ENCODE measurements around the gene RRAGC.

The RRAGC gene

DNA sequence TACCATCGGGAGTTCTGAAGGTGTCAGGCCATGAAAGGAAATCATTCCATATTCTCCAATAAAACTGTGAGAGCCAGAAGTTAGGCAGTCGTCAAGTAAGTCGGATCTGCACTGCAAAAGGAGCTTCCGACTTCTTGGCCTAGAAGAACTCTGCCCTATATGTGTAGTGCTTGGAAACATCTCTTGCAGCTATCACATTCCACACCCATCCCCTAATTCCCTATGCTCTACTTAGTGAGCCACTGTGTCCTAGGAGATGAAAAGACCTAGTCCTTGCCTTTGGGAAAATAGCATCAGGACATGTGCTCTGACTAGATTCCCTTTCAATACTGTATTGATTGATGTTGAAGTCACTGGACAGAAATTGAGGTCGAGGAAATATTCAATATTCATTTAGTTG, 30.0 kb upstream of the RRAGC start:
- Histone ChIP-seq H2AK5ac (ENCODE audit: low read length, severe bottlenecking) (no peak overlapping the region), H3K4me1 (ENCODE audit: control insufficient read depth, insufficient read depth, low read depth, low read length) (no peaks in the 10 kb centered on the region), H4K91ac (ENCODE audit: low read length) (no peak overlapping the region), H2BK5ac (ENCODE audit: low read depth, low read length, poor library complexity, severe bottlenecking) (no peak overlapping the region), H3K18ac (ENCODE audit: low read depth in 1 of 2, low read length in 2 of 2) (no peak overlapping the region), H3K9ac (ENCODE audit: low read length) (no peak overlapping the region), H3K27ac (ENCODE audit: low read length, poor library complexity, severe bottlenecking) (no peak overlapping the region), H3K36me3 (ENCODE audit: control insufficient read depth in 1 of 2, insufficient read depth in 2 of 2, low read depth in 1 of 2, low read length in 2 of 2) (peaks cover 0 to 22% of the 10 kb centered on the region in 2 experiments), H3K4ac (ENCODE audit: low read depth in 1 of 2, low read length in 2 of 2) (no peak overlapping the region), H2AFZ (ENCODE audit: low read depth, low read length) (no peak overlapping the region), H3K9me3 (ENCODE audit: control insufficient read depth, low read length) (no peaks in the 10 kb centered on the region), H2BK120ac (ENCODE audit: low read depth, low read length) (no peak overlapping the region), H3K4me3 (ENCODE audit: insufficient read depth in 1 of 2, low read depth in 1 of 2, low read length in 2 of 2) (no peak overlapping the region), H2BK15ac (ENCODE audit: low read depth, poor library complexity, severe bottlenecking) (no peak overlapping the region), H3K27me3 (ENCODE audit: control insufficient read depth in 1 of 2, insufficient read depth in 1 of 2, low read length in 2 of 2) (no peaks in the 10 kb centered on the region), H3K4me2 (ENCODE audit: low read length, poor library complexity, severe bottlenecking) (no peak overlapping the region), H3K23ac (ENCODE audit: low read length in 2 of 2) (no peak overlapping the region), H3K79me1 (replicated peaks; ENCODE audit: low read length, poor library complexity, severe bottlenecking) (no peaks in the 10 kb centered on the region), H4K8ac (ENCODE audit: low read length) (no peak overlapping the region), H3K14ac (ENCODE audit: low read length in 2 of 2) (no peak overlapping the region), H2BK12ac (ENCODE audit: low read length in 2 of 2) (no peak overlapping the region)
- 94% methylated on average over 4 of the region's 5 CpGs for WGBS
- no peak for DNase-seq

DNA sequence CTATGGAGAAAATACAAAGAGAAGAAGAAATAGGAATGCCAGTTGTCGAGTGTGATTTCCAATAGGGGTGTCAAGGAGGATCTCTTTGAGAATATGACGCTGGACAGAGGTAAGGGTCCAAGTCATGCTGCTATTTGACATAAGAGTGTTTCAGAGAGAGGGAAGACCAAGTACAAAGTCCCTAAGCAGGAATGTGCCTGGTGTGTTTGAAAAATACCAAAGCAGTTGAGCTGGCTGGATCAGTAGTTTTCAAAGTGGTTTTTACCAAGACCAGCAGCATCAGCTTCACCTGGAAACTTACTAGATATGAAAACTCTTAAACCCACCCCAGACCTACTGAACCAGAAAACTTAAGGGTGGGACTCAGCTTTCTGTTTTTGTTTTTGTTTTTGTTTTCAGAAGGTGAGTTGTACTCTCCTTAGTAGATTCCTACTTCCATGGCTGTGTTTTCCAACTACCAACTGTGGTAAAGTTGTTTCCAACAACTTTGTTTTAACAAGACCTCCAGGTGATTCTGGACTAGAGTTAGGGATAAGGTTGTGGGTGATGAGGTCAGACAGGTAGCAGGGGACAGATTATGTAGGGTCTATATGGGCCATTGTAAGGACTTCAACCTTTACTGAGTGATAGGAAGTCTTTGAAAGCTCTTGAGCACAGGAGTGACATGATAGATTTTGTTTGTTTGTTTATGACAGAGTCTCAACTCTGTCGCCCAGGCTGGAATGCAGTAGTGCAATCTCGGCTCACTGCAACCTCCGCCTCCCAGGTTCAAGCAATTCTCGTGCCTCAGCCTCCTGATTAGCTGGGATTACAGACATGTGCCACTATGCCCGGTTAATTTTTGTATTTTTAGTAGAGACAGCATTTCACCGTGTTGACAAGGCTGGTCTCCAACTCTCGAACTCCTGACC, 29.1 kb upstream of the RRAGC start:
- H2BK12ac ChIP-seq (ENCODE audit: low read length in 2 of 2) = no peak overlapping the region
- DNase-seq = no peak
- no peak overlapping the region for H4K8ac ChIP-seq (ENCODE audit: low read length)
- no peak overlapping the region for H3K23ac ChIP-seq (ENCODE audit: low read length in 2 of 2)
- peaks cover 0 to 22% of the 10 kb centered on the region in 2 experiments for H3K36me3 ChIP-seq (ENCODE audit: control insufficient read depth in 1 of 2, insufficient read depth in 2 of 2, low read depth in 1 of 2, low read length in 2 of 2)
- H3K4me1 ChIP-seq (ENCODE audit: control insufficient read depth, insufficient read depth, low read depth, low read length) = no peaks in the 10 kb centered on the region
- no peak overlapping the region for H2BK120ac ChIP-seq (ENCODE audit: low read depth, low read length)
- H3K9me3 ChIP-seq (ENCODE audit: control insufficient read depth, low read length) = no peaks in the 10 kb centered on the region
- H3K4me2 ChIP-seq (ENCODE audit: low read length, poor library complexity, severe bottlenecking) = no peak overlapping the region
- H3K79me1 ChIP-seq (replicated peaks; ENCODE audit: low read length, poor library complexity, severe bottlenecking) = no peaks in the 10 kb centered on the region
- no peak overlapping the region for H3K18ac ChIP-seq (ENCODE audit: low read depth in 1 of 2, low read length in 2 of 2)
- no peak overlapping the region for H2AFZ ChIP-seq (ENCODE audit: low read depth, low read length)
- no peak overlapping the region for H3K14ac ChIP-seq (ENCODE audit: low read length in 2 of 2)
- H4K91ac ChIP-seq (ENCODE audit: low read length) = no peak overlapping the region
- H3K27ac ChIP-seq (ENCODE audit: low read length, poor library complexity, severe bottlenecking) = no peak overlapping the region
- no peak overlapping the region for H3K9ac ChIP-seq (ENCODE audit: low read length)
- H2BK5ac ChIP-seq (ENCODE audit: low read depth, low read length, poor library complexity, severe bottlenecking) = no peak overlapping the region
- H3K27me3 ChIP-seq (ENCODE audit: control insufficient read depth in 1 of 2, insufficient read depth in 1 of 2, low read length in 2 of 2) = no peaks in the 10 kb centered on the region
- 90% methylated on average over 9 of the region's 9 CpGs for WGBS
- no peak overlapping the region for H2AK5ac ChIP-seq (ENCODE audit: low read length, severe bottlenecking)
- no peak overlapping the region for H3K4ac ChIP-seq (ENCODE audit: low read depth in 1 of 2, low read length in 2 of 2)
- H3K4me3 ChIP-seq (ENCODE audit: insufficient read depth in 1 of 2, low read depth in 1 of 2, low read length in 2 of 2) = no peak overlapping the region
- no peak overlapping the region for H2BK15ac ChIP-seq (ENCODE audit: low read depth, poor library complexity, severe bottlenecking)

DNA sequence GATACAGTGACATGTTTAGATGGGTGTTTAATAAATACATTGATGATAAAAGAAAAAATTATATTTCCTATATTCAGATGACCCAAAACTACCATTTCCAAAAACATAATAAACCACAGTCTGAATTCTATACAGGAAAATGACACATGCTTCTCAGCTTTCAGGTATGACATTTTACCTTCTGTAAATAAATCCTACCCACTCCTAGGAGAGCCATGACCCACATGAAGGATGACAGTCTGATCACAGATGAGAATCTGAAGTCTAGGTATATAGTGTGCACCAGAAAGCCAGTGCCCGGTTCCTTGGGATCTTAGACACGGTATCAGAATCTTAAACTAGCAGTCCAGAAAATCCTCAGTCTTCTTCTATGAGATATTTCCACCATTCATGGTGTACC, 25.5 kb upstream of the RRAGC start:
- H3K27me3 ChIP-seq (ENCODE audit: control insufficient read depth in 1 of 2, insufficient read depth in 1 of 2, low read length in 2 of 2) = no peaks in the 10 kb centered on the region
- no peak overlapping the region for H2BK12ac ChIP-seq (ENCODE audit: low read length in 2 of 2)
- H3K18ac ChIP-seq (ENCODE audit: low read depth in 1 of 2, low read length in 2 of 2) = no peak overlapping the region
- no peak overlapping the region for H3K4me3 ChIP-seq (ENCODE audit: insufficient read depth in 1 of 2, low read depth in 1 of 2, low read length in 2 of 2)
- H2AFZ ChIP-seq (ENCODE audit: low read depth, low read length) = no peak overlapping the region
- no peak overlapping the region for H3K9ac ChIP-seq (ENCODE audit: low read length)
- H3K36me3 ChIP-seq (ENCODE audit: control insufficient read depth in 1 of 2, insufficient read depth in 2 of 2, low read depth in 1 of 2, low read length in 2 of 2) = peaks cover 0 to 14% of the 10 kb centered on the region in 2 experiments
- no peak overlapping the region for H3K27ac ChIP-seq (ENCODE audit: low read length, poor library complexity, severe bottlenecking)
- no peak overlapping the region for H3K4me2 ChIP-seq (ENCODE audit: low read length, poor library complexity, severe bottlenecking)
- H3K4me1 ChIP-seq (ENCODE audit: control insufficient read depth, insufficient read depth, low read depth, low read length) = no peaks in the 10 kb centered on the region
- no peak overlapping the region for H2BK120ac ChIP-seq (ENCODE audit: low read depth, low read length)
- no peak overlapping the region for H3K4ac ChIP-seq (ENCODE audit: low read depth in 1 of 2, low read length in 2 of 2)
- 93% methylated on average over 2 of the region's 2 CpGs for WGBS
- no peak overlapping the region for H3K14ac ChIP-seq (ENCODE audit: low read length in 2 of 2)
- H2BK15ac ChIP-seq (ENCODE audit: low read depth, poor library complexity, severe bottlenecking) = no peak overlapping the region
- H2AK5ac ChIP-seq (ENCODE audit: low read length, severe bottlenecking) = no peak overlapping the region
- H2BK5ac ChIP-seq (ENCODE audit: low read depth, low read length, poor library complexity, severe bottlenecking) = no peak overlapping the region
- no peak overlapping the region for H3K23ac ChIP-seq (ENCODE audit: low read length in 2 of 2)
- H3K79me1 ChIP-seq (replicated peaks; ENCODE audit: low read length, poor library complexity, severe bottlenecking) = no peaks in the 10 kb centered on the region
- H4K91ac ChIP-seq (ENCODE audit: low read length) = no peak overlapping the region
- no peaks in the 10 kb centered on the region for H3K9me3 ChIP-seq (ENCODE audit: control insufficient read depth, low read length)
- H4K8ac ChIP-seq (ENCODE audit: low read length) = no peak overlapping the region
- no peak for DNase-seq

DNA sequence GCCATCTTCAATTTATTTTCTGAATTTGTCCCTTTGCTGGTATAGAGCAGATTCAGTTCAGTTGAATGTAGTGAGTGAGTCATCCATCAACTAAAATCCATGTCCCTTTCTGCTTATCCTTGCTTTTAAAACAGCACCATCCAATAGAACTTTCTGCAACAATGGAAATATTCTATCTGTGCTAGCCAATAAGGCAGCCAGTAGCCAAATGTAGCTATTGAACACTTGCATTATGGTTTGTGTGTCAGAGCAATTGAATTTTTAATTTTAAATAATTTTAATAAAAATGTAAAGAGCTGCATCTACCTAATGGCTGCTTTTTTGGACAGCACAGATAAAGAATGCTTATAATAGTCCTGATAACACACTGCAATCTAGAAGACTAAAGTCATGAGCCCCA, 21.9 kb upstream of the RRAGC start, which contains the start of gene GJA9:
Gene GJA9 (minus strand): TSS at position 101 of the 400 bp plus-strand sequence. CDS start 5,489 bp downstream, outside the sequence.
- no peaks in the 10 kb centered on the region for H3K9me3 ChIP-seq (ENCODE audit: control insufficient read depth, low read length)
- H3K23ac ChIP-seq (ENCODE audit: low read length in 2 of 2) = no peak within 1 kb of the TSS
- DNase-seq = no peak
- H3K14ac ChIP-seq (ENCODE audit: low read length in 2 of 2) = no peak within 1 kb of the TSS
- H4K91ac ChIP-seq (ENCODE audit: low read length) = no peak within 1 kb of the TSS
- no peak within 1 kb of the TSS for H2AK5ac ChIP-seq (ENCODE audit: low read length, severe bottlenecking)
- no peaks in the 10 kb centered on the region for H3K27me3 ChIP-seq (ENCODE audit: control insufficient read depth in 1 of 2, insufficient read depth in 1 of 2, low read length in 2 of 2)
- H3K4ac ChIP-seq (ENCODE audit: low read depth in 1 of 2, low read length in 2 of 2) = no peak within 1 kb of the TSS
- H3K36me3 ChIP-seq (ENCODE audit: control insufficient read depth in 1 of 2, insufficient read depth in 2 of 2, low read depth in 1 of 2, low read length in 2 of 2) = peaks cover 0 to 2% of the 10 kb centered on the region in 2 experiments
- H2BK15ac ChIP-seq (ENCODE audit: low read depth, poor library complexity, severe bottlenecking) = no peak within 1 kb of the TSS
- H2AFZ ChIP-seq (ENCODE audit: low read depth, low read length) = no peak within 1 kb of the TSS
- no peaks in the 10 kb centered on the region for H3K4me1 ChIP-seq (ENCODE audit: control insufficient read depth, insufficient read depth, low read depth, low read length)
- H3K27ac ChIP-seq (ENCODE audit: low read length, poor library complexity, severe bottlenecking) = no peak within 1 kb of the TSS
- no peak within 1 kb of the TSS for H3K18ac ChIP-seq (ENCODE audit: low read depth in 1 of 2, low read length in 2 of 2)
- H3K4me3 ChIP-seq (ENCODE audit: insufficient read depth in 1 of 2, low read depth in 1 of 2, low read length in 2 of 2) = no peak within 1 kb of the TSS
- peaks cover 1% of the 10 kb centered on the region for H3K79me1 ChIP-seq (replicated peaks; ENCODE audit: low read length, poor library complexity, severe bottlenecking)
- H2BK12ac ChIP-seq (ENCODE audit: low read length in 2 of 2) = no peak within 1 kb of the TSS
- H2BK5ac ChIP-seq (ENCODE audit: low read depth, low read length, poor library complexity, severe bottlenecking) = no peak within 1 kb of the TSS
- no peak within 1 kb of the TSS for H2BK120ac ChIP-seq (ENCODE audit: low read depth, low read length)
- H3K9ac ChIP-seq (ENCODE audit: low read length) = no peak within 1 kb of the TSS
- no peak within 1 kb of the TSS for H3K4me2 ChIP-seq (ENCODE audit: low read length, poor library complexity, severe bottlenecking)
- no peak within 1 kb of the TSS for H4K8ac ChIP-seq (ENCODE audit: low read length)
